Stimulated activated CD4-positive, alpha-beta T cell treated with anti-CD3 and anti-CD28 coated beads, Interleukin-15, amount 100 ng/mL, for 1 hour (primary cell): Measurements from ENCODE around the gene CDCP1.

Source experiments
- DNase-seq, 2 donors: peaks; one replicate each; pipeline ENCODE4 v3.0.0-alpha.2; 2020; ENCODE audit warnings: low read depth in 1 of 2, low spot score in 1 of 2

Gene CDCP1

DNA sequence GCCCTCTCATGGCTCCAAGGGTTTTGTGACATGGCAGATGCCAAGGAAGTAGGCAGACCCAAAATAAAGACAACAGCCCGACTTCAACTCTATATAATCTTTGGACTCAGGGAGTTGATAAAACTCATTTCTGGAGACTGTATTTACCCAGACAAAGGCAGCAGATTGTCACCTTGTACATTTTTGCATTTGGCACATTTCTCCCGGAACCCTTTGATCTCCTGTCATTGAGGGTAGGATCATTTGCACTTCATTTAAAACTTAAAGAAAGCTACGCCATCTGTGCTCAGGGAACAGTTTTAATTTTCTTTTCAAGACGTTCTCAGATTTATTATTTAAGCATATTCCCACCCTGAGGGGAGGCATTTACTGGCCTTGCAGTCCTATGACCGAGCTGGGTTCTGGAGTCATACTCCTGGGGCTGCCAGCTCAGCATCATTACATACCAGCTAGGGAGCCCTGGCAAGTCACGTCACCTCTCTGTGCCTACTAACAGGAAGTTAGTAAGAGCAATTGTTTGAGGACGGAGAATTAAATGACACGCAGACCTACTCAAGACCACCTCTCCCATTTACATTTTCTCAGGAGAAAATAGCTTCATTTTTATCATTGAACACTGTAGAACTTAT is 5.9 kb downstream of the CDCP1 start:
- no peak for DNase-seq

DNA sequence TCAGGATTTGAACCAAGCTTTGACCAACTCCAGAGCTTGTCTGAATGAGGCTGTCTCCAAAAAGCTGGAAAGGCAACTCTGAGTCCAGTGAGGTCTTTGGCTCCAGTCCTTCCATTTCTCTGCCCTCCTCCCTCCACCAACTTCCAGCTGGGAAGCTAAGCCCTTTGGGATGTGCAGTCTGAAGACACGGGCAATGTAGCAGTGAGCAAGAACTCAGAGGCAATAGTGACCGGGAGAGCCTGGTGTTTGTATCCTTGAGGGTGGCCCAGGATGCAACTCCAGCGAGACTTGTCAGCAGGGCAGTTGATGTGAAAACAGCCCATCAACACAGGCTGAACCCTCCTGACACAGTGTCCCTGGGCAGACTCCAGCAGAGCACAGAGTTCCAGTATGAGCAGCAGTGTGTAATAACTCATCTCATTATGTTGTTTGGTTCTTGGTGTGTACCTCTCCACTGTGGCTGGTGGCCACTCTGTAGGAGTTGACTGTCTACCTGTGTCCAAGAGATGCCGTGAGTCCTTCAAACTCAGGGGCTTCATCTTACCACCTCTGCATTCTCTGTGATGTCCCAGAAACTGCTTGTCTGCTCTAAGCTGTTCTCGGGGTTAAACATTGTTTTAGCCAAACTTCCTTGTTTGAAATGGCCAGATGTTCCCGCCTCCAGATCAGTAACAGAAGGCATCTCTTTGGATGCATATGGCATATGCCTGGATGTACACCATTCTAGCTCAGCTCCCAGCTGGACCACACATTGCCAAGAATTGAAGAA is 6.6 kb downstream of the CDCP1 start:
- no peak for DNase-seq

DNA sequence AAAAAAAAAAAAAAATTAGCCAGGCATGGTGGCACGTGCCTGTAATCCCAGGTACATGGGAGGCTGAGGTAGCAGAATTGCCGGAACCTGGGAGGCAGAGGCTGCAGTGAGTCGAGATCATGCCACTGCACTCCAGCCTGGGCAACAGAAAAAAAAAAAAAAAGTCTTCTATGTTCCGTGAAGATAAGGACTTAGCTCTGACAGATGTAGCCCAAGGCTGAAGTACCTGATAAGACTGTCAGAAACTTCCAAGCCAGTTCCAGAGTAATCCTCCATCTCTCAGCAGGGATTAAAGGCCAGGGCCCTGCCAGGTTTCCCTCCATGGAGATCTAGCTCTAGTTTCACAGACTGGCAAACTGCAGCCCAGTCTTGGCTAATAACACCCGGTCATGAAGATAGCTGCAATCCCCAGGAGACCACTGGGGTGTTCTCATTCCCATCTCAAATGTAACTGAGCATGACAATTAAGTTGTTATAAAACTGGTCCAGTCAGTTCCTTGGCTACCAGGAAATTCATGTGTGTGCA is 8.5 kb downstream of the CDCP1 start:
- no peak for DNase-seq

DNA sequence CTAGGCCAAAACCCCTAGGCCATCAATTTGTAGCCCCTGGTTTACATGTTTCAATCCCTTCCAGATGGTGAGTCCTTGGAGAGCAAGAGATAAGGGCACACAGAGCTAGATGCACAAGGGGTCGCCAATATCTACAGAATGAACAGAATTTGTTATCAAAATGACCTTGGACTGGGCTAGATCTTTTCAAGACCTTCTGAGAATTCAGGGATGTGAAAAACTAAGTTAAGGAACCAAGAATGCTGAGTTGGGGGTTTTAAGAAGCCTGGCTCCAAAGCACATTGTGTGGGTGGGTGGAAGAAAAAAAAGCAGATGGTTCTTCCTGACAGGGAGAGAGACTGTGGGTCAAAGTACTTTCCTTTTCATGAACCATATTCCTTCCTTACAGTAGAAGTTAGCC is 10.2 kb downstream of the CDCP1 start:
- DNase-seq: no peak

DNA sequence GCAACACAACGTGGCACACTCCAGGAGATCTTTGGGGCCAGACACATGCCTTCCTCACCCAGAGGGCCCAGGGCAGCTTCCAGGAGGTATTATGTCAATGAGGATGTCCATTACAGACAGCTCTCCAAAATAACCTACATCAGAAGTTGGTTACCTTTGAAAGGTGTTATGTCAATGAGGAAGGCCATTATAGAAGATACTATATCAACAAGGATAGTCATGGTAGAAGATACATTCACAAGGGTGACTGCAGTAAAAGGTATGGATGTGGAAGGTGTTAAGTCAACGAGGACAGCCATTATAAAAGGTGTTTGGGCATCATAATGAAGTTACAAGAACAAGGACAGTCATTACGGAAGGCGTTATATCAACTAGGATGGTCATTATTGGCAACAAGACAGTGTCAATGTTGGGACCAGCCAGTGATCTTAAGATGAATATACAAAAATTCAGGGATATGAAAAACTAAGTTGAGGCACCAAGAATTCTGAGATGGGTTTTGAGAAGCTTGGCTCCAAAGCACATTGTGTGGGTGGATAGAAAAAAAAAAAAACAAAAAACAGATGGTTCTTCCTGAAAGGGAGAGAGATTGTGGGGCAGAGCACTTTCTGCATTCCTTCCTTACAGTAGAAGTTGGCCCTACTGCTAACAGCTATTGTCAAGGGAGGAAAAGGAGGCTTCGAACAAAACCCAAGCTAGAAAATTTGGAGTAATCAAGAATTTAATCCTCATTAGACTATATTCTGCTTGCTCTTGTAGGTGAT is 11.2 kb downstream of the CDCP1 start:
- no peak for DNase-seq

DNA sequence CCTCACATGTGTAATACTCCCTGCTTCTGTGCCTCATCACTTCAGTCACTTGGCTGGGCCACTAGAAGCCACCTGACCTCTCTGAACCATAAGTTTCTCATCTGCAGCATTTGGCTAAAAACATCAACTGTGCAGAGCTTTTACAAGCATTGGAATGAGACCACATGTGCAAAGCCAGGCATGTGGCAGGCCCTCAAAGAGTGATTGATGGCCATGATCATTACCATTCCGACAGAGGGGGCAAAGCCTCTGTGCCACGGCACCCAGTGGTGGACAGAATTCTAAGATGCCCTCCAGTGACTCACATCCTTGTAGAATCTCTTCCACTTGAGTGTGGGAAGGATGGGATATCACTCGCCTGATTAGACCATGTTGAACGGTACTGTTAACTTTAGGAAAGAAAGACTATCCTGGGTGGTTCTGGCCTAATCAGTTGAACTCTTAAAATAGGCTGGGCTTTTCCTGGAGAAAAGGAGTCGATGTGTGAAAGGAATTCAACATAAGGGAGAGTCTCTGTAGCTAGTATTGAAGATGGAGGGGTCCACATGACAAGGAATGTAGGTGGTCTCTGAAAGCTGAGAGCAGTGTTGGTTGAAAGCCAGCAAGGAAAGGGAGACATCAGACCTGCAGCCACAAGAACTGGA is 13.5 kb downstream of the CDCP1 start:
- no peak for DNase-seq

DNA sequence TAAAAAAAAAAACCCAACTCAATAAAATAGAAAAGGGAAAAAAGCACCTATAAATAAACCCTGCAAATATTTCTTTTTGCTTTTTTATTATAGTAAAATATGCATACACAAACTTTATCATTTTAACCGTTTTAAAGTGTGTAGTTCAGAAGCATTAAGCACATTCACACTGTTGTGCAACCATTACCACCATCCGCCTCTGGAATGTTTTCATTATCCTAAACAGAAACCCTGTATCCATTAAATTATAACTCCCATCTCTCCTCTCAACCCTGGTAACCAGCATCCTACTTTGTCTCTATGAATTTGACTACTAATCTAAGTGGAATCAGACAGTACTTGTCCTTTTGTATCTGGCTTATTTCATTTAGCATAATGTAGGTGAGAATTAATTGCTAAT is 15.0 kb downstream of the CDCP1 start:
- no peak for DNase-seq

DNA sequence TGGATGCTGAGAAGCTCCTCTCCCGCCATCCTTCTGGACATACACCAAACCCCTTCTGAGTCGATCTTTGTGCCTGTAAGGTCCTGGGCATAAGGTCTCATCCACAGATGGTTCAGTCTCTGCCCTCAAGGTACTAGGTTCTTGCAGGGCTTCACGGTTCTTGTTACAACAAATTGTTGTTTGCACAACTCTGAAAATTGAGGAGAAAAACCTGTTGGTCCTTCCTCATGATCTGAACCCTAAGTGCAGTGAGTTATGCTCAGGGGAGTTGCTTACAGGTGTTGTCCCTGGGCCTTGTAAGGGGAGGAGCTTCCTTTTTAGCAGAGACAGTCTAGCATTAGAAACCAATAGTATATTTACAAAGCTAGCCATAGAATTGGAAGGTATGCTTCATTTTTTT is 15.7 kb downstream of the CDCP1 start:
- DNase-seq: no peak

DNA sequence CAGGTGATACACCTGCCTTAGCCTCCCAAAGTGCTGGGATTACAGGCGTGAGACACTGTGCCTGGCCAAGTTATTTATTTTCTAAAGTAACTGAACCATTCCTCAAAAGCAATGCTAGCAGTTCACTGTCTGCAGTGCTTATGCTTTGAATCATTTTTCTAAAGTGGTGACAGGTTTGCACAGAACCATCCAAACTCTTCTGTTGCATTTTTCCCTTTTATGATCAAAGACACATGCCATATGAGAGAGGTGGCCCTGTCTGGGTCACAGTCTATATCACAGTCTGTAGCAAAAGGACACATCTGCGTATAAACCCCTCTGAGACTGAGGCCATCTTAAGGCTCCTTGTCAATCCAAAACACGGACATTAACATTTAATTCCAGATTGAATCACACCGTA is 17.2 kb downstream of the CDCP1 start:
- DNase-seq: no peak

DNA sequence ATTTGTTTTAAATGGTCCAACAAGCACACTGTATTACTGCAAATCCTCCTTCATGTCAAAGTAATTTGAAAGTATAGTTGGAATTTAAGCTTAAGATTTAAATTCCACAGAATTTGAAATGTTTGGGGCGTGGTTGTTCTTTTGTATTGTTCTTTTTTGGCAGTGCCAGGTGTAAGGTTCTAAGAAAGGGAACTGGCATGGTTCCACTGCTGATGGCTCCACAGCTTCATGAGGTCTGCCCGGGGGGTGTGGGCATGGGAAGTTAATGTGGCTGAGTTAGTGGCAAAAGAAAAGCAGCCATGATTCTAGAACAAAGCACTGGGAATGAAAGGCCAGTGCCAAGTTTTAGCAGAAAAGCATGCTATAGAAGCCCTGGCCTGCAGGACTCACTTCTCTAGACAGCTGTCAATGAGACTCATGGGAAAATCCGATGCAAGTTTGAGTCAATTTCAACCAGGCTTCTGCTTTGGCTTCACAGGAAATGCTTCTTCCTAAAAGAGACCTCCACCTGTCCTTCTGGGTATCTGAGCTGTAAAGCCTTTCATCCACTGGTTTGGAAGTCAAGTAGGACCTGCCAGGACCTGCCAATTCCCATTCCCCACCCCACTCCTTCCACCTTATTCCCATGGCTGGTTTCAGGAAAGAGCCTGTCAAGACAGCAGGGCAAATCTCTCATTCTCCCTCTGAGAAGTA is 18.9 kb downstream of the CDCP1 start:
- no peak for DNase-seq

DNA sequence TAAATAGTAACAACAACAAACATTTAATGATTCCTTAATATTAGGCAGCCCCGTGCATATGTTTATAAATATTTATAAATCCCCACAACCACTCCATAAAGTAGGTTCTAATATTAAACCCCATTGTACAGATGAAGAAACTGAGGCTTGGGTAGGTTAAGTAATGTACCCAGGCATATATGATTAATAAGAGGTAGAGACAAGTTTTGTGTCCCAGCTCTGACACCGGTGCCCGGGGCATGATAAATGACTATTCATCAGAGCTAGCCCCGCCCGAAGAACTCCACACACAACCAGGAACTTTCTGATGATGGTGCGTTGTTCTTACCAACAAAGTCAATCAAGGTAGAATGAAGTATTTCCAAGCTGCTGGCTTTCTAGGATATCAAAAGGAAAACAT is 19.4 kb downstream of the CDCP1 start:
- DNase-seq: no peak

DNA sequence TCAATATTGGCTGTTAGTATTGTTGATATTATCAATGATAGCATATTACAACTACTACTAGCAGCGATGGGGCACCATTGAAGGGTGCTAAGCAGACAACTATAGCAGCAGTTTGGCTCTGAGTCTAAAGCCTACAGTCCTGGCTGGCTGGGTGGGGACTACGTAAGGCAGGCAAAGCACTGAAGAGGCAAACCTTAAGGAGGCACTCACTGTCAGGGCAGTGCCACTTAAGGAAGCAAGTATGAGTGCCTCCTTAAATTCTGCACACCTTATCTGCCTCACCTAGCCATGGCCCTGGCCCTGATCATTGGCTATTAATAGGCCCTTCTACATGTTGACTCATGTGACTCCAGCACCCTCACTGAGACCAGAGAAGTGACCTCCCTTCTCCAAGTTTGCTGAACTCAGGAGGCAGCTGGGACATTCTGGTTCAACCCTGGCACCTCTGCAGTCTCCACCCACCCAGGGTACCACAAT is 20.6 kb downstream of the CDCP1 start:
- DNase-seq: no peak

DNA sequence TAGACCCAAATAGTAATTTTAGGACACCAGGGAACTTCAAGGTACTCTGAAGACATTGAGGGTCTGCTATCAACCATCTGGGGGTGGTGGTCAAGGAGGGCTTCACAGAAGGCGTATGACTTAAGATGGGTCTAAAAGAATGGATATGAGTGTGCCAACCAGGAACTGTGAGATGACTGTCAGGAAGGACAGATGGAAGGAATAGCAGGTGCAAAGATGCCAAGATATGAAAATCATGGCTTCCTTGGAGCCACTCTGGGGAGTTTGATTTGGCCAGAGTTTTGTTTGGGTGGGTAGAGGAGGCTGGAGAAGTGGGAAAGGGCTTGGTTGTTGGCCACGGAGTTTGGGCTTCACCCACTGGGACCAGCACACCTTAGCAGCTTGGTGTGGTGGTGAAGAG is 21.2 kb downstream of the CDCP1 start:
- DNase-seq: no peak

DNA sequence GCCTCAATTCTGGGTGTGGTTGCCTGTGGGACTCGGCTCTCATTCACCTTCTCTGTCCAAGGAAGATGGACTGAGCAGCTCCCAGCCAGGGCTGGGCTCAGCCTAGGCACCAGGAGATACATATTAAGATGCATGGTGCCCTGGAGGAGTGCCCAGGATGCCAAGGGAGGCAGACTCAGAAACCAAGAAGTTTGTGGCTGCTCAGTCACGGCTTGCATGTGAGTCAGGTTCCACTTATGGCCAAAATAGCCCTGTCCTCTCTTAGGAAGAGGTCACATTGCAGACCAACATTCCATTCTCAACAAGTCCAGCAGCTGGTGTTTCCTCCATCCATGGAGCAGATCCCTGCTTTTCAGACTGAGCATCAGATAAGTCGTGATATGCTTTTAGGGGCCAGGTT is 21.8 kb downstream of the CDCP1 start:
- DNase-seq: no peak

DNA sequence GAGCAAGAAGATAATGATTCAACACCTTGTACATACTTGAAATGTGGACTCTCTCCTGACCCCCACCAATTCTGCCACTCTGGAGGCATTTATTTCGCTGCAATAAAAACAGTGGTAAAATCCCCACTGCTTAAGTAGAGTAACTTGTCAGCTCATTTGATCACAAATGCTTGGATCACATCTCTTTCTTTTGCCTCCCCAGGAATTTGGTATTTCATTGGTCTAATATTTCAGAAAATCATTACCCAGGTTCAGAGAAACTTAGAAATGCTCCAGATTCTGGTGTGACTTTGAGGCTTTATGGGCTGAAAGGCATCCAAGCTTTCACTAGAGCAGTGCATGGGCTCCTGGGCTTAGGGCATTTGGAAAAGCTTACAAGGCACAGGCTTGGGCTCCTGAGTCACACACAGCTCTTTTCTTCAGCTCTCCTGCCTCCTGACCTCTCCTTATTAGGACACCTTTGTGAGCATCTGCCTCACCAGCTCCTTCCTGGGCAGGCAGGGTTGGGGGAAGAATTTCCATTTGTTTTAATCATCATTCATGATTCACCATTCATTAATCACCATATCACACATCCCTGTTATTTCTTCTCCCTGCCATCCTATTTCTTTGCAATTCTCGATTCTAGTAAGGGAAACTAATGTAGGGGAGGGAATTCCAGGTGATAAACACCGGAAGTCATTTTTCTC is 22.5 kb downstream of the CDCP1 start:
- DNase-seq: no peak

DNA sequence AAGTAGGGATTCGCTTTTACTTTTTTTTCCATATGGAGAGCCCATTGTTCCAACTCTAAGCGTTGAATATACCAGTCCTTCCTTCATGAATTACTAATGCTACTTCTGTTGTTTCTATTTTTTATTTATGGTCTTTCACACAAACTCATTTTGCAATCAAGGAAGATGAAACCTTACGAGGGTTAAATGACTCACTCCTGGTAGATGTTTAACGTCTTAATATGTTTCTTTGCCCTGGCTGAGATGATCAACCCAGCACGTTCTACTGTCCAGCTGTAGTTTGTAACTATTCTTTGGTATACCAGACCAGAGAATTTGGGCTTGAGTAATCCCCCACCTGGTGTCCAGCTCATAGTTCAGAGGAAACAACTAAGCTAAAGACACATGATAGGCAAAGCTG is 23.1 kb downstream of the CDCP1 start:
- DNase-seq: no peak

DNA sequence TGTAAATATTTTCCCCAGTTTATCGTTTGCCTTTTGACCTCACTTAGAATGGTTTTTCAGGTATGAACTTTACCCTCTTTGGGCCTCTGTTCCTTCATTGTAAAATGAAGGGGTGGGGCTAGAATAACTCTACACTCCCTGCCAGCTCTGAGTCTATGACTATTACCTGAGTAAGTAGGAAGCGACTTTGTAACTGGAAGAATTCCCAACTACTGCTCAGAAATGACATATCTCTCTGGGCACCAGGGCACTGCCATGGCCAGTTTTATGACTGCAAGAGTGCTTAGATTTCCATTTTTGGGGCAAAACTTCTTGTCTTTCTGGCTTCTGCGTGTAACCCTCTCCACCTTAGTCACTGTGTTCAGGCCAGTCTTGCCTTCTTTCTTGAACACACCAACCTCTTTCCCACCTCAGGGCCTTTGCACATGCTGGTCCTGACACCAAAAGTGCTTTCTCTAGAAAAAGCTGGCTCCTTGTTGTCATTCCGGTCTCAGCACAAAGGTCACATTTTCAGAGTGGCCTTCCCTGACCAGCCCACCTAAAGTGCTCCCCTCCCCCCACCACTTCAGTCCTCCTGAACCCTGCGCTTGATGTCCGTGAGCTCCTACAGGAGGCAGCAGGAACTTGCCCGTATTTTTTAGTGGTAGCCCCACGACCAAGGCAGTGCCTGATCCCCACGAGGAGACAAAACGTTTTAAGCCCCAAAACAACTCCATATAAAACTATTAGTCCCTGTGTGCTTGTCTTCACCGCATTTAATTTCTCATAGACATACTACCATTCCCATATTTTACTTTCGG is 25.6 kb downstream of the CDCP1 start:
- DNase-seq: no peak

DNA sequence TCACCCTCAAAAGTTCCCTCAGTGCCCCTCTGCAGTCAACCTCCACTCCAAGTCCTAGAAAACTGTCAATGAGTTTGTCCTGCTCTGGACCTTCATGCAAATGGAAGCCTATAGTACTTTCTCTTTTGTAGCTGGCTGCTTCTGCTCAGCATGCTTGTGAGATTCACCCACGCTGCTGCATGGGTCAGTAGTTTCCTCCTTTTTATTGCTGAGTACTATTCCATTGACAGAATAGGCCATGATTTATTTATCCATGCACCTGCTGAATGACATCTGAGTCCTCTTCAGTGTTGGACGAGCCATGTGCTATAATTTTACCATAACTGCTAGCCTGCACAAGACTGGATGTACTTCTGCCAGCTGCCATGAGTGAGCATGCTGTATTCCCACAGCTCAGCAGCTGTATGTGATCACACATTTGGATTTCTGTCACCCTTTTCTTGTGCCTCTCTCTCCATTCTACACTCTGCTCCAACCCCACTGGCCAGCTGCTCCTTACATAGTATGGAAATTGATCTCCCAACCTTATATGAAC is 26.3 kb downstream of the CDCP1 start:
- no peak for DNase-seq

DNA sequence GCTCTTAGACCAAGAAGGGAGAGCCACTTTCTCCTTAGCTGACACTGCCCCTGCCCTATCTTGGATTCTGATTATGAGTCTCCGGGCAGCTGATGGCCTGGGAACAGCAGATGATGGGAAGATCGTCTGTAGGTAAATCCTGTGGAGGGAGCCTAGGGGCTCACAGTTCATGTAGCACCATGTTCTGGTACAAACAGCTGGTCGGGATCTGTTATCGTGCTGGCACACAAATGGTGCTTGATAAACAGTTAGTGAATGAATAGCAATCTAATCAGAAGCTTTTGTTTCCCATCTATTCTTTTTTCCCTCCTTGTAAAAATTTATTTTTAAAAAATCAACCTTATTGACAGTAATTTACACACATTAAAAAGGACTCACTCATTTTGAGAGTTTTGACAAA is 26.8 kb downstream of the CDCP1 start:
- no peak for DNase-seq
